Keratinocyte (primary cell): Measurements from ENCODE around the gene CGREF1. TPM values are rescaled to one million over a fixed set of nuclear protein-coding genes. Genes with fewer than 3 reads are reported as not detected.

Experiments used
- DNase-seq: peaks from one replicate; pipeline ENCODE4 v3.0.0-alpha.2; 2011; ENCODE audit warnings: low read depth, missing footprints, low spot score
- FAIRE-seq: peaks from 2 replicates; lab custom pipeline; 2011; peaks lifted over from hg19 to GRCh38; lab: Jason Lieb, UNC
- H2AFZ ChIP-seq: 2 replicates; pipeline ENCODE4 v1.6.0; 2012; ENCODE audit warnings: low read length, control low read depth, inconsistent platforms; ENCODE audit not compliant: control insufficient read depth
- H3K27ac ChIP-seq: 2 replicates; pipeline ENCODE4 v1.5.1; 2011; ENCODE audit warnings: low read length; ENCODE audit not compliant: control insufficient read depth, insufficient read depth
- H3K27me3 ChIP-seq: 3 replicates; pipeline ENCODE4 v1.6.0; 2011; ENCODE audit warnings: low read length; ENCODE audit not compliant: control insufficient read depth, insufficient read depth; ENCODE audit errors: extremely low read depth
- H3K36me3 ChIP-seq, 2 experiments: 2 replicates in 1 of 2; 3 replicates in 1 of 2; pipeline ENCODE4 v1.5.1; 2011; ENCODE audit warnings: low read length in 2 of 2, mild to moderate bottlenecking in 1 of 2; ENCODE audit not compliant: control insufficient read depth in 2 of 2, insufficient read depth in 2 of 2; ENCODE audit errors: extremely low read depth in 1 of 2
- H3K4me1 ChIP-seq: 3 replicates; pipeline ENCODE4 v1.5.1; 2011; ENCODE audit warnings: low read length; ENCODE audit not compliant: control insufficient read depth, insufficient read depth; ENCODE audit errors: extremely low read depth
- H3K4me2 ChIP-seq: 3 replicates; pipeline ENCODE4 v1.6.0; 2011; ENCODE audit warnings: low read depth, low read length; ENCODE audit not compliant: control insufficient read depth, insufficient read depth; ENCODE audit errors: extremely low read depth
- H3K4me3 ChIP-seq, 3 experiments: fragments of 200-600 bp in 1 of 3; sonication (generic) in 1 of 3; 2 replicates in 2 of 3; 3 replicates in 1 of 3; pipeline ENCODE4 v1.5.1; 2011 to 2016; ENCODE audit warnings: low read length in 3 of 3, mild to moderate bottlenecking in 3 of 3, control low read depth in 2 of 3, inconsistent platforms in 1 of 3, low read depth in 1 of 3, mixed read lengths in 1 of 3, mixed run types in 1 of 3, moderate library complexity in 1 of 3; ENCODE audit not compliant: control insufficient read depth in 2 of 3, insufficient read depth in 2 of 3; ENCODE audit errors: extremely low read depth in 1 of 3
- H3K79me2 ChIP-seq: 2 replicates; pipeline ENCODE4 v1.6.0; 2012; ENCODE audit warnings: low read length; ENCODE audit not compliant: control insufficient read depth, insufficient read depth
- H3K9ac ChIP-seq: 3 replicates; pipeline ENCODE4 v1.6.0; 2011; ENCODE audit warnings: low read length; ENCODE audit not compliant: control insufficient read depth, insufficient read depth; ENCODE audit errors: extremely low read depth
- H3K9me1 ChIP-seq: 3 replicates; pipeline ENCODE4 v1.6.0; 2011; ENCODE audit warnings: low read length; ENCODE audit not compliant: control insufficient read depth, insufficient read depth; ENCODE audit errors: extremely low read depth
- H3K9me3 ChIP-seq: 2 replicates; pipeline ENCODE4 v1.5.1; 2012; ENCODE audit warnings: low read depth, low read length; ENCODE audit not compliant: control insufficient read depth
- H4K20me1 ChIP-seq: 3 replicates; pipeline ENCODE4 v1.6.0; 2011; ENCODE audit warnings: low read length; ENCODE audit not compliant: control insufficient read depth, insufficient read depth; ENCODE audit errors: extremely low read depth
- EZH2 ChIP-seq: IDR thresholded peaks from one replicate; pipeline ENCODE4 v1.6.1; 2012; ENCODE audit warnings: inconsistent platforms, mild to moderate bottlenecking, low read length, moderate library complexity
- dilution Hi-C: fragments of 300-500 bp; cut with MboI; formaldehyde crosslinking; loops from one replicate; pipeline ENCODE4 v1.7.0; 2020; ENCODE audit warnings: low sequenced_read_pairs; ENCODE audit not compliant: extremely low pct_ligation_motif_present
- polyA plus RNA-seq, 5 experiments: library from polyadenylated mRNA; depleted of rRNA in 3 of 5; stranded (reverse) in 3 of 5; stranded (forward) in 1 of 5; unstranded in 1 of 5; fragments of >200 nt; gene quantifications; 1 replicate in 1 of 5; 2 replicates in 3 of 5; 3 replicates in 1 of 5; pipeline versions ENCODE4 v1.2.1 to v1.2.3, GENCODE V29; 2011 to 2012; ENCODE audit warnings: missing spikeins in 2 of 5, low read depth in 1 of 5, low replicate concordance in 1 of 5
- TF ChIP-seq, protein P1 (sequence below), 3 experiments: IDR thresholded peaks in 1 of 3; conservative IDR thresholded peaks in 1 of 3; optimal IDR thresholded peaks in 1 of 3; 2 replicates in 2 of 3; 3 replicates in 1 of 3; pipeline versions ENCODE3 to v1.5.1; 2011; ENCODE audit warnings: low read length in 3 of 3, mild to moderate bottlenecking in 3 of 3, moderate library complexity in 2 of 3, control low read depth in 1 of 3, inconsistent platforms in 1 of 3; ENCODE audit not compliant: insufficient read depth in 2 of 3; ENCODE audit errors: extremely low read depth in 1 of 3

The CGREF1 gene
- polyA plus RNA-seq, 1 donor (not counting 4 experiments of a cell fraction or from before 2014, with no cell fraction given) = 1.3 TPM

DNA sequence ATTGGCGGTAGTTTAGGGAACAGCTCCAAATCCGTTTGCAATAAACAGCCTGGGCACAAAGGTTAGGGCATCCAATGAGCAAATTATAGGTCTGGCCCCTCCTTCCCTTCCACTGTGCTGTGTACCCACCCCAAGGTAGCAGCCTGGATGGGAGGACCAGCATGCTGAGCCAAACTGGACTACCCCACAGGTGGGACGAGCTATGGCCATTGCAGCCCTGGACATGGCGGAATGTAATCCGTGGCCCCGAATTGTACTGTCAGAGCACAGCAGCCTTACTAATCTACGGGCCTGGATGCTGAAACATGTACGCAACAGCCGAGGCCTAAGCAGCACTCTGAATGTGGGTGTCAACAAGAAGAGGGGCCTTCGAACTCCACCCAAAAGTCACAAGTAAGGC lies 60.7 kb downstream of the CGREF1 start:
- no peak overlapping the region for H3K27ac ChIP-seq
- no peak overlapping the region for H3K4me3 ChIP-seq
- peaks cover 16 to 24% of the 10 kb centered on the region in 2 experiments for H3K36me3 ChIP-seq
- FAIRE-seq = no peak
- H3K9me3 ChIP-seq = no peaks in the 10 kb centered on the region
- no peak overlapping the region for H3K4me2 ChIP-seq
- no peak for TF ChIP-seq EZH2
- TF ChIP-seq, protein P1, sequence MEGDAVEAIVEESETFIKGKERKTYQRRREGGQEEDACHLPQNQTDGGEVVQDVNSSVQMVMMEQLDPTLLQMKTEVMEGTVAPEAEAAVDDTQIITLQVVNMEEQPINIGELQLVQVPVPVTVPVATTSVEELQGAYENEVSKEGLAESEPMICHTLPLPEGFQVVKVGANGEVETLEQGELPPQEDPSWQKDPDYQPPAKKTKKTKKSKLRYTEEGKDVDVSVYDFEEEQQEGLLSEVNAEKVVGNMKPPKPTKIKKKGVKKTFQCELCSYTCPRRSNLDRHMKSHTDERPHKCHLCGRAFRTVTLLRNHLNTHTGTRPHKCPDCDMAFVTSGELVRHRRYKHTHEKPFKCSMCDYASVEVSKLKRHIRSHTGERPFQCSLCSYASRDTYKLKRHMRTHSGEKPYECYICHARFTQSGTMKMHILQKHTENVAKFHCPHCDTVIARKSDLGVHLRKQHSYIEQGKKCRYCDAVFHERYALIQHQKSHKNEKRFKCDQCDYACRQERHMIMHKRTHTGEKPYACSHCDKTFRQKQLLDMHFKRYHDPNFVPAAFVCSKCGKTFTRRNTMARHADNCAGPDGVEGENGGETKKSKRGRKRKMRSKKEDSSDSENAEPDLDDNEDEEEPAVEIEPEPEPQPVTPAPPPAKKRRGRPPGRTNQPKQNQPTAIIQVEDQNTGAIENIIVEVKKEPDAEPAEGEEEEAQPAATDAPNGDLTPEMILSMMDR (optimal IDR thresholded peaks at IDR 0.05 in 1 of 3, IDR thresholded peaks at IDR 0.05 in 1 of 3, conservative IDR thresholded peaks at IDR 0.05 in 1 of 3; ENCODE audit: extremely low read depth in 1 of 3, insufficient read depth in 2 of 3, low read length in 3 of 3) = no peak
- H3K9ac ChIP-seq = no peak overlapping the region
- no peaks in the 10 kb centered on the region for H4K20me1 ChIP-seq
- no peaks in the 10 kb centered on the region for H3K4me1 ChIP-seq
- H3K9me1 ChIP-seq = no peaks in the 10 kb centered on the region
- no peaks in the 10 kb centered on the region for H3K79me2 ChIP-seq
- H3K27me3 ChIP-seq = no peaks in the 10 kb centered on the region
- no peak for DNase-seq
- no peak overlapping the region for H2AFZ ChIP-seq
- dilution Hi-C loops = no loop called here

DNA sequence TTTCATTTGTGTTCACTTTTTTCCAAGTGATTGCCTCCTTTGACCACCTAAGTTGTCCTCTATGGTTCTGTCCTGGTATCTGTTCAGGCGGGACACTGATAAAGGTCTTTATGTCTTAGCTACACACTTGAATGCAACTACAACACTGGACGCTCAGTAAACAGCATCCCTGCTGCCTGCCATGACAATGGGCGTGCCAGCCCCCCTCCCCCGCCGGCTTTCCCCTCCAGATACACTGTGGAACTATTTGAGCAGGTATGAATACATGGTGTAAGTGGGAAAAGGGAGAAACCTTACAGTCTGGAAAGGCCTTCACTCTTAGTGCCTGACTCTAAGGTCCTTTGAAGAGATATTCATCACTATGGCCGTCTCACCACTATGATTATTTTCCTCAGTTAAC lies 61.7 kb downstream of the CGREF1 start:
- H3K79me2 ChIP-seq = no peaks in the 10 kb centered on the region
- no peak for DNase-seq
- TF ChIP-seq EZH2 = no peak
- TF ChIP-seq, protein P1 (optimal IDR thresholded peaks at IDR 0.05 in 1 of 3, IDR thresholded peaks at IDR 0.05 in 1 of 3, conservative IDR thresholded peaks at IDR 0.05 in 1 of 3; ENCODE audit: extremely low read depth in 1 of 3, insufficient read depth in 2 of 3, low read length in 3 of 3) = no peak
- H3K27me3 ChIP-seq = no peaks in the 10 kb centered on the region
- H3K27ac ChIP-seq = no peak overlapping the region
- no peaks in the 10 kb centered on the region for H4K20me1 ChIP-seq
- no peaks in the 10 kb centered on the region for H3K9me1 ChIP-seq
- FAIRE-seq = no peak
- dilution Hi-C loops = no loop called here
- H2AFZ ChIP-seq = no peak overlapping the region
- no peaks in the 10 kb centered on the region for H3K9me3 ChIP-seq
- H3K4me3 ChIP-seq = no peak overlapping the region
- no peak overlapping the region for H3K9ac ChIP-seq
- peaks cover 16 to 24% of the 10 kb centered on the region in 2 experiments for H3K36me3 ChIP-seq
- no peak overlapping the region for H3K4me2 ChIP-seq
- H3K4me1 ChIP-seq = peaks cover 2% of the 10 kb centered on the region
